GM12875 (cell line): ENCODE measurements around the gene DMGDH.

Experiments
- H3K4me3 ChIP-seq: one replicate; pipeline ENCODE4 v1.5.1; 2011; ENCODE audit warnings: low read depth, low read length, control low read depth
- CTCF ChIP-seq: IDR thresholded peaks from 2 replicates; pipeline ENCODE4 v1.5.1; 2011; ENCODE audit warnings: low read depth, mild to moderate bottlenecking, control low read depth, inconsistent platforms, low read length, moderate library complexity, borderline replicate concordance; ENCODE audit not compliant: insufficient read depth

Gene DMGDH

DNA sequence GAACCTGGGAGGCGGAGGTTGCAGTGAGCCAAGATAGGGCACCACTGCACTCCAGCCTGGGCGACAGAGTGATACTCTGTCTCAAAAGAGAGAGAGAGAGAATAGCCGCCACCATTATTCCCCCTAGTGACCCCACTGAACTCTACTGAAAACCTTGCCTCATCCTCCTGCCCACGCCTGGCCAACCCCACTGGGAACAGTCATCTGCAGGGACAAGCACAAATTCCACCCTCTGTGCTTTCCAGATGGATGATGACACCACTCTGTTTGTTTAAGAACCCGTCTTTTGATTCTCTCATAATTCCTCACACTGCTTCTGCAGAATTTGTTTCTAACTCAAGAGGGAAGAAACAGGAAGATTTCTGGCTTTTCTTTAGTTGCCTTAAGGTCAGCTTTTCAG lies 12.3 kb upstream of the DMGDH start:
- TF ChIP-seq CTCF: no peak
- no peak overlapping the region for H3K4me3 ChIP-seq

DNA sequence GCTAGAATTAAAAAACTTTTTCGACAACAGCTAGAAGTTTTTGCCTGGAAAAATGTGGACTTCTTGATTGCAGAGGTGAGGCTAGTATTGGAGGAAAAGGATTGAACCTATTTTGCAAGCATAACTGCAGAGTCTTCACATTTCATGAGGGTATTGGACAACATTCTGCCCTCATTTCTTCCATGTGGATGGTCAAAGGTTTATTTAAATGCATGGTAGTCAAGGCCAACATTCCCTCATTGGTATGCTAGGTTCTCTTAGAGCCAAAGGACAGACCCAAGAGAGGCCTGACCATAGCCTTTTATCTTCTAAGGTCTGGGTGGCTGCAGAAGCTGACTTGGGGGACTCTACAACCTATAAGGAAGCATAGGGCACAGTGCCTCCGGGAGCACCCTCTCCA lies 11.3 kb upstream of the DMGDH start:
- TF ChIP-seq CTCF: no peak
- no peak overlapping the region for H3K4me3 ChIP-seq

DNA sequence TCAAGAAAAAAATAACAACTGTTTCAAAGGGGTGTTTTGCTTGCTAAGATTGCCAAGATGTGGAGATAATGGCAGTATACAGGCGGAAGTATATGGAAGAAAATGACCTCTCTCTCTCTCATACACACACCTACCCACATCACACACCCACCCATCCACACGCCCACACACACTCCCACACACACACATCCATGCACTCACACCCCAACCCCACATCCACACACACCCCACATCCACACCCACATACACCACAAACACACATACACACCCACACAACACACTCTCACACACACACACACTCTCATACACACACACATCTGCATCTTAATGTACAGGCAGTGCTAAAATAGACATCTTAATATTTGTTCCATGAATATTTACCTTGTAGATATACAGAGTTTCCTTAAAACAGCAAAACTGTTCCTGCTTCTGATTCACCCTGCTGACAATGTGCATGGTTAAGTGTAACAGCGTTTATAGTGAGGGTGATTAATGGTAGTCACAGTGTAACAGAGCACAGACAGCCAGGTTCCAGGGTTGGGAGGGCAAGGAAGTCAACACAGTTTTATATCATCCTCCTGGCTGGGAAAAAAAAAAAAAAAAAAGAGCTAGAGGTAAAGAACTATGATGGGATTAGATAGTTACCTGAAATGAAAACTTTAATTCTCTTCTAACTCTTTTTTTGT lies 8.3 kb upstream of the DMGDH start:
- H3K4me3 ChIP-seq: no peak overlapping the region
- TF ChIP-seq CTCF: no peak

- no peak overlapping the region for H3K4me3 ChIP-seq
- no peak for TF ChIP-seq CTCF
These were observed 7.3 kb upstream of the DMGDH start for GRCh38 chr5:79076819-79077218.

DNA sequence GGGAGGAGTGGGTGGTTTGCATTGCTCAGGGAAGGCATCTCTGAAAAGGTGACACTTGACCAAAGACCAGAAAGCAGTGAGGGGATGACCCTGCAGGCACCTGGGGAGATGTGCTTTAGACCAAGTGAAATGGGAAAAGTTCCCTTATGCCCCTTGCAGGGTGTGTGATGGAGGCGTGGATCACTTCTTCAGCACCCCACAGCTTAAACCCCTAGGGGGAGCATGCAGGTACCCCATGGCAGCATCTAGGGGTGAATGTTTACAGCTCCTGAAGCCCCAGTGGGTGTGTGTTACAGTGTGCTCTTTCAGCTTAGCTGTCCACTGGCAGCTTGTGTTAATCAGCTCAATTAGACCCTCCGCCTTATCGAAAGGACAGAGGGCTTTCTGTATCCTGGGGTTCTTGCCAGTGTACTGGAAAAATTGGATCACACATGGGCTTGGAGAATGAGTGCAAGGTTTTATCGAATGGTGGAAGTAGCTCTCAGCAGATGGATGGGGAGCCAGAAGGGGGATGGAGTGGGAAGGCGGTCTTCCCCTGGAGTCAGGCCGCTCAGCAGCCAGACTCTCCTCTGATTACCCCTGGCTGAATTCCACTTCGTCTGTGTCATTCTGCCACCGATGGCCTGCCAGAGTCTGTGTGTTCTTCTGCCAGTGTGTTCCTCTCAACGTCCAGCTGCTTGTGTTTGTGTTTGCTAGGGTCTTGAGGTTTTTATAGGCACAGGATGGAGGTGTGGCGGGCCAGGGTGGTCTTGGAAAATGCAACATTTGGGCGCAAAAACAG lies 6.4 kb upstream of the DMGDH start:
- H3K4me3 ChIP-seq: no peak overlapping the region
- peak; percentile 26; the same call in 1 of the 2 replicates for TF ChIP-seq CTCF

DNA sequence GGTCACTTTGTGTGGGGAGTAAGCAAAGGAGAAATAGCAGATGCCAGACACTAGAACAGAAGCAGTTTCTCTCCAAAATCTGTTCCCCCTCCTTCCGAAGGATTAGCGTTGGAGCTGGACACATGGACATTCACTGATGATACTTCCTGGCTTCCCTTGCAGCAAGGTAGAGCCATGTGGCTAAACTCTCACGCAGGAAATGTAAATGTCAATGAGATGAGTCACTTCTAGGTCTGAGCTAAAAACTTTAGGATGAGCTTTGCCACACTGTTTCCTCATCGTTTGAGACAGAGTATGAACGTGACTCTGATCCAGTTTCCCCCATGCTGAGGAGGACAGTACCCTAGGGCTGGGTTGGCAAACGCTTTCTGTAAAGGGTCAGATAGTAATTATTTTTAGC lies 5.2 kb upstream of the DMGDH start:
- no peak overlapping the region for H3K4me3 ChIP-seq
- no peak for TF ChIP-seq CTCF

DNA sequence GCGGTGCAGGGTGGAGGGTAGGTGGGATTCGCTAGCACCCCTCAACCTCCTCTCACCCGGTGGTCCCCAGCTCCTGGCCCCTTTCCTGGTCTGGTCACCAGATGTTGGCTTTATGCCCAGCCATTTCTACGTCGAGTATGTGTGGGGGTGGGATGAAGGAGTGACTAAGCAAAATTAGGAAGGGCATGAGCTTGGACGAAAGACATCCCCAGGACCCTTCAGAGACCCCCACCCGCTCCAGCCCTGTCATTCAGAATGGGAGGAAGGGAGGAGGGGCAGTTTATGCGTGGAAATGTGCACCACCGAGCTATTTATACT lies 835 bp upstream of the DMGDH start:
- TF ChIP-seq CTCF: no peak
- H3K4me3 ChIP-seq: no peak overlapping the region
